ENCODE data around the gene C17orf67.

Gene C17orf67

DNA sequence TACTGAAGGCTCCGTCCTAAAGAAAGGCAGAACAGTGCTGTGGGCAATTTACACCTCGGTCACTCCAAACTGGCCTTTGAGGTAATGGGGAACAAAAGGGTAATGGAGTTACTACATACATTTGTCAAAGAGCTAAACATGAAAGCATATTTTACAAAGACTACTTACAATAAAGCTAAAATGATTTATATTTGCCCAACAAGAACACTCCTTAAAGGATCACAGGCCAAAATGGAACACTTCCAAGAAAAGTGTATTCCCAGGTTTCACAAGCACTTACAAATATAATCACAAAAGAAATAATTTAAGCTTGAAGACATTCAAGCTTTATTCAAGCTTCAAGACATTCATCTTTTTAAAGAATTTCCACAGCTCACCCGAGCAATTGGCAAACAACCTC, 29.3 kb downstream of the C17orf67 start:
- no peak for DNase-seq

DNA sequence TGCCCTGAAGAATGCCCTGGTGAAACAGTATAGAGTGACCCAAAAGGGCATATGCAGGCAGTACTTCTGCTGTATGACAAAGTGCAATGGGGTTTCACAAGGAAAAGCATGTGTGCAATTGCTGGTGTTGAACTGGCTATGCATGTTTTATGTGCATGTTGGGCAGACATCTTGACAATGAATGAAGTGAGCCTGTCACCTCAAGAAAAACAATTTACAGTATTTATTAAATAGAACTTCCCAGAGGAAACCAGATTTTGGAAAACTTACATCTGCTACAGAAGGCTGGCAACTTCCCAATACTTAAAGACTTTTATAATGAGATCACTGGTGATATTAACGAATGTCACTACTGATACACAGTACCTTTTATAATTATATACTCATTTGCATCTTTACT, 30.6 kb downstream of the C17orf67 start:
- DNase-seq, result no peak

DNA sequence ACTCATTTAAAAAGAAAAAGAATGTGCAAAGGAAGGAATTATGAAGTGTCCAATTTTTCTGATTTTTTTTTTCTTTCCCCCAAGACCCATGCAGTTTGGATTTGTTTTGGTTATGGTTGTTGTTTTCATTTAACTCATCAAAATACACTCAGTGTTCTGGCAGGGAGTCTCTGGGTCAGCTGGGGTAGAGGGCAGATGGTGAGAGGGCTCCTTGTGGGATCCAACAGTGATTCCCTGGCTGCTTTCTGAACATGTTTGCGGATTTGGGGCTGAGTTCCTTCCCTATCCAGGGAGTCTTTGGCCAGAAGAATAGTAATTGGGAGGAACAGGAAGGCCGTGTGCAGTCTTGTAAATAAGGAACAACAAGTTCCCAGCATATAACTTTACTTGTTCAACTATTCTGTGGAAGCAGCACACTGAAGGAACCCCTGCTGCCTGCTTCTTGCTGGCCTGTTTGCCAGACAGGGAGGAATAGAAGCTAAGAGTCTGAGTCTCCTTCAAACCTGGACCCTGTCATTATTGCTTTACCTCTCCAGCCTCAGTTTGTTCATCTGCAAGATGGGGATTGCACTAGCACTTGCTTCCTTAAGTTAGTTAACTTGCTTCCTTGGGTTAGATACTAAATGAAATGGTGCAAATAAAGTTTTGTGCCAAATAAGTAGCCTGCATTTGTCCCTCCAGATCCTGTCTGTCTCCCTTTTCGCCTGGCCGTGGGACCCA, 32.1 kb downstream of the C17orf67 start:
- no peak for DNase-seq

DNA sequence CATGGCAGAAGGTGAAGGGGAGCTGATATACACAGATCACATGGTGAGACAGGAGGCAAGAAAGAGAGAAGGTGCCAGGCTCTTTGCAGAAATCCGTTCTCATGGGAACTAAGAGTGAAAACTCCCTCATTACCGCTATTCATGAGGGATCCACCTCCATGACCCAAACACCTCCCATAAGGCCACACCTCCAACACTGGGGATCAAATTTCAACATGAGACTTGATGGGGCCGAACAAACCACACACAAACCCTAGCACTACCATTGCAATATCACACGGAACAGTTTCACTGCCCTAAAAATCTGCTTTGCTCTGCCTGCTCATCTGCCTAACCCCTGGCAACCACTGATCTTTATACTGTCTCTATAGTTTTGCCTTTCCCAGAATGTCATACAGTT, 34.8 kb downstream of the C17orf67 start:
- no peak for DNase-seq

DNA sequence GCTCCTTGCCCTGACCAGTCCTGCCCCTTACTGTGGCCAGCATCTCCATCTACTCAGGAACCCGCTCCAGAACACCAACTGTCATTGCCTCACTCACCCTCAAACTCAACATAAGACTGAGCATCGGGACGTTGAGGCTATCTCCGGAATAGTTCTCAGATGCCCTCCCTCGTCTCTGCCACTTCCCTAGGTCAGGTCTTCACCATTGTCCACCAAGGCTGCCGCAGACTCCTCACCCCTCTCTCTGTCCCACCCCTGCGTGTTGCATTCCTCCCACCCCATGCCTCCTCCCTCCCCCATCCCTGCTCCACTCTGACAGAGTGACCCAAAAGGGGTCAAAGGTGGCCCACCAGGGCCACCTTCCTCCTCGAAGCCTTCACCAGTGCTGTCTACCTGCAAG, 37.2 kb downstream of the C17orf67 start:
- no peak for DNase-seq

DNA sequence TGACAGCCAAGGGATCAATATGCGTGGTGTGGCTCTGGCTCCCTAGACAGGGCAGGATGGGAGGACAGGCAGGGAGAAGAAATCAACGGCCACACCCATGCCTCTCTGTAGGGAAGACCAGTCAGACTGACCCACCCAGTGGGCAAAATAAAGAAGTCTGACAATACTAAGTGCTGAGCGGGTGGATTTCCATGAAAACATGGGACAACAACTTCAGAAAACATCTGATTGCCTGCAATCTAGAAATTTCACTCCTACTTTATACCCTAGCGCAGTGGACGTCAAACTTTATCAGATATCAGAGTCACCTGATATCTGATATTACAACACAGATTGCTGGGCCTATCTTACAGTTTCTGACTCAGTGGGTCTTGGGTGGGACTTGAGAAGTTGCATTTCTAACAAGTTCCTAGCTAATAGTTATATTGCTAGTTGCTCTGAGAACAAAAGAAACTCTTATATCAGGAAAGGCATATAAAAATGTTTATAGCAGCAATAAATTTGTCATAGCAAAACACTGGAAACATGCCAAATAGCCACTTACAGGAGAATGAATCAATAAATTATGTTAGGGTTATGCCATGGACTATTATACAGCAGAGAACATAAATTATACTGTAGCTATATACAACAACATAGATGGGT, 38.4 kb downstream of the C17orf67 start:
- DNase-seq, result no peak

DNA sequence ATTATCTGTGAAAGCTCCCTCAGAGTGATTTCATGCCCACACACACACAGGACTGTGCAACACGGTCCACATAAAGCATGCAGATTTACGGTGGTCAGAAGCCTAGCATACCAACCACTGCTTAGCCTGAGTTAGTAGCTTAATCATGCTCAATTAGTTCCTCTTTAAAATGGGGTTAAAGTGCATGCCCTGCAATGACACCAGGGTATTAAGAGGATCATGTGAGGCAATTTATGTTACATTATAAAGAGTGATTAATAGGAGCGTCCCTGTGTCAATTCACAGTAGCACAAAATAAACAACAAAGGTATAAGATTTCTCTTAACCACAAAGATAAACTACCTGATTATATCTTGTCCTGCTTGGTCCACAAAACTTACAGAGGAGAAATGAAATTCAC, 39.8 kb downstream of the C17orf67 start:
- DNase-seq, result no peak

DNA sequence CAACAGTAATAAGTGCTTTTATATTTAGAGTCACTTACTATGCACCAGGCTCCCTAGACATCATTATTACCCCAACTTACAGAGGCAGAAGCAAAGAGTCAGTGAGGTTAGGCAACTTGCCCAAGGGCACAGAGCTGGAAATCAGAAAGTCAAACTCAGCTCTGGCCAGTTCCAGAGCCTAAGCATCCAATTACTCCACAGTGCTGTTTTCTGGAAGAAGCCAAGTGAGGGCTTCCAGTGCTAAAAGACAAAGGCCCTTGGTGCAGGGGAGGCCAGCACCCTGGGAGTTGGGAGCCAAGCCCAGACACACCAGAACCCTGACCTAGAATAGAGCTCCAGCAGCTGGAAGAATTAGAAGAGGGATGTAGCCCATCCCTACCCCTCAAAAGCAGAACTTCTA, 40.2 kb downstream of the C17orf67 start:
- no peak for DNase-seq

DNA sequence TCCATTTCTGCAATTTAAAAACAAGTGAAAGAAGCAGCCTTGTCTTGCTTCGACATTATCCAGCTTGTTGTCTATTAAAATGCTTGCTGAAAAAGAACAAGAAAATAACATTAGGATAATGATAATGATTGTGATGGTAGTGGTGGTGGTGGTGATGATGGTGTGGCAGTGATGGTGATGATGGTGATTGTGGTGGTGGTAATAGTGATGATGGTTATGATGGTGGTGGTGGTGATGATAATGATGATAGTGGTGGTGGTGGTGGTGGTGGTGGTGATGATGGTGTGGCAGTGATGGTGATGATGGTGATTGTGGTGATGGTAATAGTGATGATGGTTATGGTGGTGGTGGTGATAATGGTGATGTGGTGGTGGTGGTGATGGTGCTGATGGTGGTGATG, 41.5 kb downstream of the C17orf67 start:
- DNase-seq, result no peak

DNA sequence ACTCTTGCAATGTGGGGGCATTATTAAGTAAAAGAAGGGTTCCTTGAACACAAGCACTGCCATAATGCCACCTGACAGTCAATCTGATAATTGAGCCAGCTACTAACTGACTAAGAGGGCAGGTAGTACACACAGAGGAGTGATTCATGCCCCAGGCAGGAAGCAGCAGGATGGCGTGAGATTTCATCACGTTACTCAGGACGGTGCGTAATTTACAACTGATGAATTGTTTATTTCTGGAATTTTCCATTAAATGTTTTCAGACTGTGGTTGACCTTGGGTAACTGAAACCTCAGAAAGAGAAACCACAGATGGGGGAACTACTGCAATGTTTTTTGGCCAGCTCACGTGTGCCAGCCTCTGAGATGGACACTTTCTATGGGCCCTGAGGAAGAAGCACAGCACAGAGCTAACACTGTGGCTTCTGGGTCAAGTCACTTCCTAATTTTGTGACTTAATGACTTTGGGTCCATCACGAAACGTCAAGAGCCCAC, 46.7 kb downstream of the C17orf67 start:
- peak; percentile 31 to 47 for DNase-seq

DNA sequence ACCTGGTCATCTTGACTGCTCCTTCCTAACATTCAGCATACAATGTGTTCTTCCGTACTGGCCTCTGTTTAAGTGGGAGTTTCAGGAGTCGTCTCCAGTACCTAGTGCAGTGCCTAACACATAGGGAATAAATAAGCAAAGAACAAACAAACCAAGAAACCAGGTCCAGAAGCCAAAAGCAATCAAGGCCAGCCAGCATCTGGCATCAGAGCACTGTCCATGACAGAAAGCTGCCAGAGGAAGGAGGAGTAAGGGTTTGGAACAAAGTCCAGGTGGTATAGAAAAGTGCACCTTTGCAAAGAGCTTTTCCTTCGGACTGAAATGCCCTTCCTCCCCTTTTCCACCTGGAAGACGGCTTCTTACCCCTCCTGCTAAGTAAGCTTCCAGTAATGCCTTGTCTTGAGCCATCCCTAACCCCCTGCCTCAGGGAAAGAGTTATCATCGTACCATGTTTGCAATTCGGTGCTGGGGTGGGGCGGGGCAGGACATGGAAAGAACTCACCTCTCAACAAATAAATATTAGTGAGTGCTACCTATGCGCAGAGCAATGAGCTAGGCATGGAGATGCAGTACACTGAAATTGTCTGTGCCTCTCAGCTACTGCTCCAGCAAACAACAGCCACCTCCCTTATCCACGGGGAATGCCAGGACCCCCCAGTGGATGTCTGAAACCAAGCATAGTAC, 47.6 kb downstream of the C17orf67 start:
- no peak for DNase-seq

DNA sequence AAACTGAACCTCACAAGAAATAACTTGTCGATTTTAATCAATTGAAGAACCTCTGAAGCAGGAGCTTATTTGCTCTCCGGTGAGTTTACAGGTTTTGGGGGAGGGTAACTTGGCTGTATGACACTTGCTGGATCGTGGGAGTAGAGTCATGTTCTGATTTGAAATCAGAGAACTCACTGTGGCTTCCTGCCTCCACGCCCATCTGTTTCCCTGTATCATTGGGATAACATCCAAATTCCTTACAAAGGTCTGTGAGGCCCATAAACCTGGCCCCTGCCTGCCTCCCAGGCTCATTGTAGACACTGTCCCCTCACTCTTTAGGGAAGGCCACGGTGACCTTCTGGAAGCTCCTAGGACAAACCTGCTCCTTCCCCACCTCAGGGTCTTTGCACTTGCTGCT, 48.3 kb downstream of the C17orf67 start:
- no peak for DNase-seq

DNA sequence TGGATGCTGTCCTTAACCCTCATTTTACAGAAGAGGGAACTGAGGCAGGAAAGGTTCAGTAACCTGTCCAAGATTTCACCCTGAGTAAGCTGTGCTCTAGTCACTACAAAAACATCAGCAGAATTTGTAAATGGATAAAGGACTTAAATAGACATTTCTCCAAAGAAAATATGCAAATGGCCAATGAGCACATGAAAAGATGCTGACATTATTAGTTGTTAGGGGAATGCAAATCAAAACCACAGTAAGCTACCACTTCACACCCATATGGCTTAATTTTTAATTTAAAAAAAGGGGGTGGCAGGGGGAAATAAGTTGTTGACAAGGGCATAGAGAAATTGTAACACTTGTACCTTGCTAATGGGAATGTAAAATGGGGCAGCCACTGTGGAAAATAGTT, 51.4 kb downstream of the C17orf67 start:
- no peak for DNase-seq

DNA sequence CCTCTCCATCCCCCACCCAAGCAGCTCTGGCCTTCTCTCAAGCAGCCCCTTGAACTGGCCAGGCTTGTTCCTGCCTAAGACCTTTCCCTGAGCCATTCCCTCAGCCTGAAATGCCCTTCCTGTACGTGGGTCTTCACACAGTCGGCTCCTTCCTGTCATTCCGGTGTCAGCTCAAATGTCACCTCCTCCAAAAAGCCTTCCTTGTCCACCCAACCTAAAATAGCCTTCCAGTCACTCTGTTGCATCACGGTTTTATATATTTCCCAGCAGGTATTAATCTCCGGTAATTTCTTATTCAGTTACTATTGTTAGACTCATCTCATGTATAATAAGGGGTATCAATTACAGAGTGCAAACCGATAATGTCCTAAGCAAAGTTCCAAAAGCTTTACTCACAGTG, 51.8 kb downstream of the C17orf67 start:
- no peak for DNase-seq

DNA sequence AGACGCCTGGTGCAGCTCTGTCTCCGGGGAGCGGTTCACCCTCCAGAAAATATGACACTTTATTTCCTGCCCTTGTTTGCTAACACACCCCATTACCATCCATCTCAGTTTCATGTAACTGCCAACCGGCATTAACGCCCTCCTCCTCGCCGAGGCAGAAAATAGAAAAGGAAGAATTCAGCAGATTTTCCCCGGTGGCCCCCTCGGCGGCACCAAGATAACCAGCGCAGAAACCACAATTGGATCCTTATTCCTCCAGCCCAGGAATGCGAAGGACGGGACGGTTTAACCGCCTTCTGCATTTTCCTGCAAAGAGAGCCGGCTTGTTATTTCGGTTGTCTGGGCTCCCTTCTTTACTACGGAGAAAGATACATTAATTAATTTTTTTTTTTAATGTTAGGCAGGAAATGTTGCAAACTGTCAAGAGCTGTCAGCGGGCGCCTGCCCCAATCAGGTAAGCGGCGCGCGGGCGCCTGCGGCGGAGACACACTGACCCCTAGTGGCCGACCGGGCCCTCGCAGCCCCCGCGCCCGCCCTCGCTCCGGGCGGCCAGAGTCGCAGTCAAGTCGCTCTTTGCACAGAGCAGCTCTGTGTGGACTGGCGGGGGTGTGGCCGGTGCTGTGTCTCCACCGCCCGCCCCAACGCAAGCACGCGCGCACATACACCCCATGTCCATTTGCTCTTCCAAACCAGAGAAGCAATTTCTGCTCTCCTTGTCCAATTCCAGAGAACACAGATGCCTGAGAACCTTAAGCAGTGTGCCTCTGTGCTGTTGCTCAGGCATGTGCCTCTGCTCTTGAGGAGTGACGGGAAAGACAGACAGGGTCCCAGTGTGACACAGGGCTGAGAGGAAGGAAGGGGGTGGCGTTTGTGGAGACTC, 53.6 kb downstream of the C17orf67 start:
- peak; percentile 75 to 77 for DNase-seq

DNA sequence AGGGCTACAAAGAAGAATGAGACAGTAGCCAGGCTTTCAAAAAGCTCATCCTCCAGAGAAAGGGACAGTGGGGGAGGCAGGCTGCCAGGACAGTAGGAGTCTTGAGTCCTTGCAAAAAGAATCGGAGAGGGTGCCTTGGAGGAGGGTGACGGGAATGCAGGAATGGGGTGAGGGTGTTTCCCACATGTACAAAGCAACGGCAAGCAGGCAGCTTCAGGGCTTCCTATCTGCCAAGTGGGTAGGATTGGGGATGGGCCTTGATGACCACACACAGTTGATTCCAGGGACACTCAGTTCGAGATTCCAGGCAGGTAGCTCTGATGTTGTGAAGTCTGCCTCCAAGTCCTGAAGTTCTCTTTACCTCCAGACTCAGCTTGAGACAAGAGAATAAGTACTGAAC, 54.4 kb downstream of the C17orf67 start:
- DNase-seq, result no peak

DNA sequence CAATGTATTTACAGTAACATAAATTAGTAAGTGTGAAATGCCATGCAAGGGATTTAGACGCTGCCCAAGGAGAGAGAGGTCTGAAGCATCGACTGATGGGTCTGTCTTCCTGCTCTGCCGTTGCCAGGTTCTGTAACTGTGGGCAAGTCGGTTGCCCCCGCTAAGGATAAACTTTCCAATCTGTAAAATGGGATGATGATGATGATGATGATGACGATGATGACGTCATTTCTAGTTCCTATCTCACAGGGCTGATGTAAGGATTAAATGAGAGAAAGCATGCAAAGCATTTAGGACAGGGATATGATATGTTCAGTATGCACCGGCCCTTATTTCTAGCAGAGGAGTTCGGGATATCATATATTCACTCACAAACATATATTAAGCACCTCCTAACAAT, 54.8 kb downstream of the C17orf67 start:
- DNase-seq, result no peak

DNA sequence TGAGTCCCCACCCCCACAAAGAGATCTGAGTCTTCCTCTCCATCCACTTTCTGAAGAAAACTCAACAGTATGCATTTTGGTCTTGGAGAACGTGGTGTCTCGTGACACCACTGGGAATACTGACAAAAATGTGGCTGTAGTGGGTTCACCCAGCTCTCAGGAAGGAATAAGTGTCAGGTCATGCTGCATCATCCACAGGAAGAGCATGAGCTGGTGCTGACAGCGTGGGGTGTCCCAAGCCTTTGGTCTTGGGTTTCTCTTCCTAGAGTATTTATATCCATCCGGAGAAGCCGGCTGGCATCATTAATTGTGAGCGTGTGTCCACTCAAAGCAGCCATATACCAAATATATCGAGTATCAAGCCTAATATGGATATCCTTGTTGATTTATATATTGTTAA, 55.9 kb downstream of the C17orf67 start:
- no peak for DNase-seq

DNA sequence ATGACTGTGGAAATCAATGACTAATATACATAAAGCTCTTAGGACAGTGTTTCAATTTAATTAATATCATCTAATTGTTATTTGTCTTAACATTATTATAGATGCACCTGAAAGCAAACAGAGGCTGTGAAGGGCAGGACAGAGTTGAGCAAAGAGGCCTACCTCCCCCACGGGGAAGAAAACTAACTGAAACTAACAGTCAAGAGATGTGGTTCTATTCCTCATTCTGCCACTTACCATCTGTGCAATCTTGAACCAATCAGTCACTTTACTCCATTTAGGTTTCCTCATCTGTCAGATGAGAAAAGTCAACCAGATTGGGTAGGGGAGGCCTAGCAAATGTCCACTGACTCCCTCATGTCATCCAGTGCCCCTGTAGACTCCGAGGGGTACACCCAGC, 59.1 kb downstream of the C17orf67 start:
- no peak for DNase-seq

DNA sequence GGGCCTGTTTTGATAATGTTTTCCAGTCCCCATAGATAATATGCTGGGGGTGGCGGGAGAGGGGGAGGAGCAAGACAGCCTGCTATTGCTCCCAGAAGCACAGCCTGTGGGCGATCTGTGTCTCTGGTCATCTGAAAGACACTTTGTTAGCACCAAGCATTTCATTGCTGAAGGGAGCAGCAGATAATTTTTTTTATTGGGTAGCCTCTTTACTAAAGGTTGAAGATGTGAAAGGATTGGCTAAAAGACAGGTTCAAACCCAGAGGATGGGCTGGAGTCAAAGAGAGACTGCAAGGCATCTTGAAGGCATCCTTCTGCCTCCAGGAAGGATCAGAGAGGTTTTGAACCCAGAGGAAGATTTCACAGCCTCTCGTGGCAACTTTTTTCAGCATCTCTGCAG, 60.6 kb downstream of the C17orf67 start:
- DNase-seq, result no peak

DNA sequence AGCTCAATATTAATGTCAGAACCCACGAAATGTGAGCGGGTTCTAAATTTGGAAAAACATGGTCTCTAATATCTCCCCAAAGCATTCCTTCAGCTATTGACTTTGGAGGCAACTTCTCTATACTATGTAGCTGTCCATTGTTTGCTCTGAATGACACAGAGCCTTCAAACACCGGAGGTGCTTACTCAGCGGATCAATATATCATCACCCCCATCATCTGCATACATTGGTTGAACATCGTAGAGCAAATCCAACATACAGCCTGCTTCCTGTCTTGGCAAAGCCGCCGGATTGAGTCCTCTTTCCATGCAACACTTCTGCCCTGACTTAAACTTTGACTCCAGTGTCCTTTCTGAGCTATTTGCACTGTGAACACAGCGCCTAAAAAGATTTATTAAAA, 61.3 kb downstream of the C17orf67 start:
- no peak for DNase-seq

DNA sequence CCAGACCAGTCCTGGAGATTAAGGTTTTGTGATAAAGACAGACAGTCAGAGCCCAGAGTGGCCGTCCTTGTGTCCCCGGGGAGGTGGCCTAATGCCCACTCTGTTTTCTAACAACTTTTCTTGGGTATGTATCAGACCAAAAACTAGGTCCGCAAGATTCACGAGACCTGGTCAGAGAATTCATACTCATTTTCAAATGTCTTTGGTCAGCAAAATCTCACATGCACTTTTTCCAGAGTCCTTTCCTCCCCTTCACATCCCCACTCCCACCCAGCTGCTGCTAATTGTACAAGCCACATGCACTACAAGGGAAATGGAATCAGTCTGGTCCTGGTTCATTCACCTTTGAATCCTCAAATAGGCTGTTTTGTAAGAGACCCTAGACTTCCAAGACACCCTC, 61.7 kb downstream of the C17orf67 start:
- DNase-seq, result no peak

DNA sequence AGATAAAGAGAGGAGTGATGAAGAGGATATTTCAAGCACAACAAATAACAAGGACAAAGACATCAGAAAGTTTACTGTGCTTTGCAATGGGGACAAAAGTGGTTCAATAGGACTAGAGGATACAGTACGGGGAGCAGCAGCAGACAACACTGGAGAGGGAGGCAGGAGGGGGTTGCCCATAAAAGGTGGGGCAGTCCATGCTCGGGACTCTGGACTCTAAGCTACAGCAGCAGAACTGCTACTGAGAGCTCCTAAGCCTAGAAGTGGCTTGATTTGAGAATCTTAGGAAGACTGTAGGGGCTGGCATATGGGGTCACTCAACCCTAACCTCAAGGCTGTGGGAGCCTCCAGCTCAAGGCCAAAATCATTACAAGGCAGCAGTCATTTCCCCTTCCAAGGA, 62.2 kb downstream of the C17orf67 start:
- no peak for DNase-seq

All from activated CD4-positive, alpha-beta T cell treated with anti-CD3 and anti-CD28 coated beads, Interleukin-2, amount 50 U/mL, for 4 hours (primary cell).